HEK293 (cell line): Measurements from ENCODE around the gene ASB10.

Source experiments
- CTCF ChIP-seq: fragments of 450-650 bp; formaldehyde crosslinking; IDR thresholded peaks from 2 replicates; pipeline ENCODE4 v1.5.1; 2016; ENCODE audit warnings: missing biosample characterization, missing genetic modification characterization
- ELK4 ChIP-seq: IDR thresholded peaks from 2 replicates; pipeline ENCODE4 v1.6.1; 2011; ENCODE audit warnings: mild to moderate bottlenecking, low read depth, low read length, borderline replicate concordance
- SALL2 ChIP-seq: fragments of 450-650 bp; formaldehyde crosslinking; IDR thresholded peaks from 2 replicates; pipeline ENCODE4 v1.5.0; 2017; ENCODE audit warnings: missing biosample characterization, mild to moderate bottlenecking, missing genetic modification characterization, borderline replicate concordance
- TSHZ1 ChIP-seq: fragments of 450-650 bp; formaldehyde crosslinking; IDR thresholded peaks from 2 replicates; pipeline ENCODE4 v1.5.1; 2016; ENCODE audit warnings: missing biosample characterization, missing genetic modification characterization, borderline replicate concordance
- ZBTB21 ChIP-seq: fragments of 450-650 bp; formaldehyde crosslinking; IDR thresholded peaks from 2 replicates; pipeline ENCODE4 v1.5.1; 2017; ENCODE audit warnings: missing biosample characterization, missing genetic modification characterization
- ZBTB26 ChIP-seq: fragments of 450-650 bp; formaldehyde crosslinking; optimal IDR thresholded peaks from 2 replicates; pipeline ENCODE3; 2016; ENCODE audit warnings: missing biosample characterization, mild to moderate bottlenecking, missing genetic modification characterization
- ZNF133 ChIP-seq: fragments of 450-650 bp; formaldehyde crosslinking; IDR thresholded peaks from 2 replicates; pipeline ENCODE4 v1.5.1; 2016; ENCODE audit warnings: missing biosample characterization, missing genetic modification characterization
- ZNF274 ChIP-seq, 2 experiments: fragments of 200-500 bp in 1 of 2; fragments of 450-650 bp in 1 of 2; sonication (Bioruptor generic) in 1 of 2; formaldehyde crosslinking in 1 of 2; IDR thresholded peaks; 2 replicates each; pipeline versions ENCODE4 v1.5.1 to v1.6.1; 2014 to 2016; ENCODE audit warnings: borderline replicate concordance in 1 of 2, inconsistent platforms in 1 of 2, low read length in 1 of 2, missing biosample characterization in 1 of 2, missing genetic modification characterization in 1 of 2
- ZNF449 ChIP-seq: fragments of 450-650 bp; formaldehyde crosslinking; IDR thresholded peaks from 2 replicates; pipeline ENCODE4 v1.5.1; 2017; ENCODE audit warnings: missing biosample characterization, mild to moderate bottlenecking, missing genetic modification characterization, moderate library complexity
- ZNF571 ChIP-seq: fragments of 450-650 bp; formaldehyde crosslinking; IDR thresholded peaks from 2 replicates; pipeline ENCODE4 v1.5.0; 2017; ENCODE audit warnings: missing biosample characterization, missing genetic modification characterization
- ZNF704 ChIP-seq: fragments of 450-650 bp; formaldehyde crosslinking; IDR thresholded peaks from 2 replicates; pipeline ENCODE4 v1.5.1; 2016; ENCODE audit warnings: missing biosample characterization, missing genetic modification characterization

GRCh38 chr7:151212626-151213025 is 25.6 kb upstream of the ASB10 start:
- TF ChIP-seq CTCF (tag by site-specific recombination) (no peak), SALL2 (tag by site-specific recombination) (no peak), TSHZ1 (no peak), ZNF571 (tag by site-specific recombination) (no peak), ZNF274 (IDR thresholded peaks at IDR 0.05; ENCODE audit: low read length) (no peak), ZNF274 (tag by site-specific recombination; IDR thresholded peaks at IDR 0.05; ENCODE audit: borderline replicate concordance) (no peak), ZNF133 (tag by site-specific recombination) (no peak), ZNF449 (tag by site-specific recombination) (no peak), ZBTB26 (no peak), ZBTB21 (tag by site-specific recombination) (no peak), ELK4 (no peak), ZNF704 (no peak)
